Endodermal cell (in vitro differentiated cells): Measurements from ENCODE around the gene PYCR2. TPM values are rescaled to one million over a fixed set of nuclear protein-coding genes. Genes with fewer than 3 reads are reported as not detected.
A peak's percentile ranks its signal among the peaks of the same experiment; 100 is the strongest.

ENCODE experiments used
- DNase-seq: peaks from one replicate; pipeline ENCODE4 v3.0.0-alpha.2; 2017
- H3K27ac ChIP-seq: 2 replicates; pipeline ENCODE4 v1.5.1; 2013; ENCODE audit warnings: mild to moderate bottlenecking, low read depth, low read length, moderate library complexity
- H3K27me3 ChIP-seq: 2 replicates; pipeline ENCODE4 v1.6.1; 2013; ENCODE audit warnings: mild to moderate bottlenecking, low read length, moderate library complexity; ENCODE audit not compliant: insufficient read depth, control insufficient read depth, poor library complexity, severe bottlenecking
- H3K36me3 ChIP-seq: 2 replicates; pipeline ENCODE4 v1.7.0; 2013; ENCODE audit warnings: mild to moderate bottlenecking, low read length, moderate library complexity; ENCODE audit not compliant: control insufficient read depth, insufficient read depth
- H3K4me1 ChIP-seq: one replicate; pipeline ENCODE4 v1.7.0; 2013; ENCODE audit warnings: low read length; ENCODE audit not compliant: control insufficient read depth, insufficient read depth
- H3K4me3 ChIP-seq: 2 replicates; pipeline ENCODE4 v1.5.1; 2013; ENCODE audit warnings: mild to moderate bottlenecking, low read length, moderate library complexity
- H3K9ac ChIP-seq: 2 replicates; pipeline ENCODE4 v1.6.1; 2013; ENCODE audit warnings: mild to moderate bottlenecking, low read length, moderate library complexity; ENCODE audit not compliant: poor library complexity, severe bottlenecking; ENCODE audit errors: extremely low read depth
- H3K9me3 ChIP-seq: 2 replicates; pipeline ENCODE4 v1.6.1; 2013; ENCODE audit warnings: mild to moderate bottlenecking, low read length, moderate library complexity; ENCODE audit not compliant: control insufficient read depth
- H3K27ac Mint-ChIP-seq: 2 replicates; pipeline ENCODE4 v1.8.0; 2020; ENCODE audit warnings: mixed read lengths
- H3K27me3 Mint-ChIP-seq: 2 replicates; pipeline ENCODE4 v1.8.0; 2021; ENCODE audit warnings: mild to moderate bottlenecking, mixed read lengths; ENCODE audit not compliant: insufficient read depth
- H3K36me3 Mint-ChIP-seq: 2 replicates; pipeline ENCODE4 v1.8.0; 2020; ENCODE audit warnings: low read depth, mixed read lengths
- H3K4me1 Mint-ChIP-seq: 2 replicates; pipeline ENCODE4 v1.8.0; 2020; ENCODE audit warnings: mixed read lengths
- H3K4me3 Mint-ChIP-seq: 2 replicates; pipeline ENCODE4 v1.8.0; 2020; ENCODE audit warnings: mild to moderate bottlenecking, moderate library complexity, mixed read lengths
- H3K9me3 Mint-ChIP-seq: 2 replicates; pipeline ENCODE4 v1.8.0; 2020; ENCODE audit warnings: mild to moderate bottlenecking, mixed read lengths
- WGBS, 2 experiments: methylation state at CpG; one replicate each; pipeline versions ENCODE4 v1.1.5 to v1.1.7; 2013; ENCODE audit warnings: missing lambda C conversion rate in 2 of 2, mixed read lengths in 1 of 2; ENCODE audit not compliant: insufficient coverage in 1 of 2, insufficient read length in 1 of 2; 5-methylcytosine and 5-hydroxymethylcytosine counted together
- total RNA-seq, 2 donors: library from RNA; stranded (reverse); fragmentation: NEBNext Ultra II Directional in 1 of 2; extraction: Animal tissue kit (Norgen Biotek cat#: 25700) in 1 of 2; gene quantifications; 2 replicates in 1 of 2; 3 replicates in 1 of 2; pipeline ENCODE4 v1.2.1, GENCODE V29; 2021
- TF ChIP-seq, protein P1 (sequence below): fragments of 200-600 bp; sonication (generic); conservative IDR thresholded peaks from 2 replicates; pipeline ENCODE4 v1.5.0; 2021; ENCODE audit warnings: antibody characterized with exemption, mild to moderate bottlenecking

PYCR2 gene
- total RNA-seq, 2 donors from 2014 or later: 94.5 to 101 TPM

DNA sequence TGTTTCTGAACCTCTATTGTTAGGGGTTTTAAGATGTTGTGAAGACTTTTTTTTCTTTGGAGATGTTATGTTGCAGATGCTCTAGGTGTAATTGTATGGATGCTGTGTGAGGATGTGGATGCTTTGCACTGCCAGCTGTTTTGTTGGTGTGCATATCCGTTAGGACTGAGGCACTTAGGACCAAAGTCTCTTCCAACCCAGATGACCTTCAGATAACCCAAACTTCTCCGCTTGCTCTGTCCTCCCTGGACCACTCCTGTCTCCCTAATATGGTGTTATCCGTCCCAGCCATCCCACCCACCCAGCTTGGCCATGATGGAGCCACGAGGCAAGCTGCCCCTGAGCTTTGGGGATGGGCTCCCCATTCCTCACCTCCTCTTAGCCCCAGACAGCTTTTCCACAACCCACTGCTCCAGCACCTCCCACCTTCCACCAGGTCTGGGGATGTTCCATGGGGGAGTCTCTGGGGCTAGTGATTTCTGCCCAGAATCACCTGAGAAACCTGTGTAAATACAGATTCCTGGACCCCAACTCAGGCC lies 22.1 kb upstream of the PYCR2 start:
- Mint-ChIP-seq H3K4me1 (peaks cover 71% of the 10 kb centered on the region), H3K4me3 (peak overlapping the region; percentile 3), H3K9me3 (no peaks in the 10 kb centered on the region), H3K36me3 (no peaks in the 10 kb centered on the region), H3K27me3 (peaks cover 13% of the 10 kb centered on the region), H3K27ac (peak overlapping the region; percentile 96)
- Histone ChIP-seq H3K9ac (peak overlapping the region; percentile 66), H3K9me3 (no peaks in the 10 kb centered on the region), H3K4me1 (peaks cover 62% of the 10 kb centered on the region), H3K4me3 (peak overlapping the region; percentile 48), H3K36me3 (no peaks in the 10 kb centered on the region), H3K27ac (peak overlapping the region; percentile 66), H3K27me3 (no peaks in the 10 kb centered on the region)
- WGBS, 2 experiments: 50% methylated on average over 4 of the region's 4 CpGs; no CpG with 5 or more reads in 1 of the 2 experiments
- DNase-seq: peak; percentile 70
- TF ChIP-seq, protein P1, sequence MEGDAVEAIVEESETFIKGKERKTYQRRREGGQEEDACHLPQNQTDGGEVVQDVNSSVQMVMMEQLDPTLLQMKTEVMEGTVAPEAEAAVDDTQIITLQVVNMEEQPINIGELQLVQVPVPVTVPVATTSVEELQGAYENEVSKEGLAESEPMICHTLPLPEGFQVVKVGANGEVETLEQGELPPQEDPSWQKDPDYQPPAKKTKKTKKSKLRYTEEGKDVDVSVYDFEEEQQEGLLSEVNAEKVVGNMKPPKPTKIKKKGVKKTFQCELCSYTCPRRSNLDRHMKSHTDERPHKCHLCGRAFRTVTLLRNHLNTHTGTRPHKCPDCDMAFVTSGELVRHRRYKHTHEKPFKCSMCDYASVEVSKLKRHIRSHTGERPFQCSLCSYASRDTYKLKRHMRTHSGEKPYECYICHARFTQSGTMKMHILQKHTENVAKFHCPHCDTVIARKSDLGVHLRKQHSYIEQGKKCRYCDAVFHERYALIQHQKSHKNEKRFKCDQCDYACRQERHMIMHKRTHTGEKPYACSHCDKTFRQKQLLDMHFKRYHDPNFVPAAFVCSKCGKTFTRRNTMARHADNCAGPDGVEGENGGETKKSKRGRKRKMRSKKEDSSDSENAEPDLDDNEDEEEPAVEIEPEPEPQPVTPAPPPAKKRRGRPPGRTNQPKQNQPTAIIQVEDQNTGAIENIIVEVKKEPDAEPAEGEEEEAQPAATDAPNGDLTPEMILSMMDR: no peak

DNA sequence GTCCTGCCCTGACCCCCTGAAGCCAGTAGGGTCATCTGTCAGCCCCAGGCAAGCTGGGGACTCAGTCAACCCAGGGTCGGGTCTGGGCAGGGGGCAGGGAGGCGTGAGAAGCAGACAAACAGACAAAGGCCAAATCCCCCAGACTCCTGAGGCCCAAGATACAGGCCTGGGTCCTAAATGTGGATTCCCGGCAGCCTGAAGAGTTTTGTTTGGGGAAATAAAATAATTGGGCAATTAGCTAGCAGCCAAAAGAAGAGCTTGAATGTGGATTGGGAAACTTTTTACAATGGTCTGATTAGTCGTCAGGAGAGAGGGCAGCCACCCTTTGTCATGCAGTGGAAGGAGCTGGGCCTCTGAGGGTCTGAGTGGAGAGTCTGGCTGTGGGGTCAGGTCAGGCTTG lies 21.5 kb upstream of the PYCR2 start:
- peaks cover 4% of the 10 kb centered on the region for H3K36me3 ChIP-seq
- TF ChIP-seq, protein P1: peak; percentile 35
- peak overlapping the region; percentile 66 for H3K27ac ChIP-seq
- H3K9me3 ChIP-seq: no peaks in the 10 kb centered on the region
- 6 to 10% methylated on average over 2 to 4 of the region's 4 CpGs for WGBS, 2 experiments
- H3K4me1 Mint-ChIP-seq: peaks cover 67% of the 10 kb centered on the region
- H3K9ac ChIP-seq: peak overlapping the region; percentile 66
- peaks cover 11% of the 10 kb centered on the region for H3K27me3 Mint-ChIP-seq
- H3K4me3 ChIP-seq: peak overlapping the region; percentile 48
- H3K9me3 Mint-ChIP-seq: no peaks in the 10 kb centered on the region
- H3K4me3 Mint-ChIP-seq: peak overlapping the region; percentile 3
- no peaks in the 10 kb centered on the region for H3K27me3 ChIP-seq
- peak overlapping the region; percentile 96 for H3K27ac Mint-ChIP-seq
- DNase-seq: peak; percentile 92
- peaks cover 57% of the 10 kb centered on the region for H3K4me1 ChIP-seq
- no peaks in the 10 kb centered on the region for H3K36me3 Mint-ChIP-seq

DNA sequence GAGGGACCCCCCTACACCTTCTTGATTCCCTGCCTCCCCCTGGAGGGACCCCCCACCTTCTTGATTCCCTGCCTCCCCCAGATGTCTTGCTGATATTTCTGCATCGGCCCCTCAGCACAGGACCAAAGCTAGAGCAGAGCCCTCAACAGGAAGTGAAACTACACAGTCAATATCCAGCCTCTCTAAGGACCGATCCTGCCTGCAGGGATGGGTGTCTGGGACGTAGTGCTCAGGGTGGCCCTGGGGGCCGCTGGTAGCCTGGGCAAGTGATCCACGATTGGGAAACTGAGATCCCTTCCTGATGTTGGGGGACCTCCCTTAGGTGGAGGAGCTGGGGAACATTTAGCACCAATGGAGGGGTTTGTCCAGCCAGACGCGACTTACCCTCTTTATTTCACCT lies 20.9 kb upstream of the PYCR2 start:
- Mint-ChIP-seq H3K27ac (peak overlapping the region; percentile 96), H3K27me3 (peaks cover 11% of the 10 kb centered on the region), H3K36me3 (peaks cover 4% of the 10 kb centered on the region), H3K4me1 (peaks cover 68% of the 10 kb centered on the region), H3K9me3 (no peaks in the 10 kb centered on the region), H3K4me3 (no peak overlapping the region)
- no peaks in the 10 kb centered on the region for H3K9me3 ChIP-seq
- peaks cover 53% of the 10 kb centered on the region for H3K4me1 ChIP-seq
- H3K27ac ChIP-seq: peak overlapping the region; percentile 66
- WGBS, 2 experiments: 74 to 94% methylated on average over 2 to 7 of the region's 7 CpGs
- no peak overlapping the region for H3K4me3 ChIP-seq
- no peaks in the 10 kb centered on the region for H3K27me3 ChIP-seq
- H3K36me3 ChIP-seq: peaks cover 10% of the 10 kb centered on the region
- TF ChIP-seq, protein P1: no peak
- DNase-seq: no peak
- peak overlapping the region; percentile 66 for H3K9ac ChIP-seq
